HCEC 1CT (cell line): ENCODE measurements around the gene SHROOM3.
A peak's percentile ranks its signal among the peaks of the same experiment; 100 is the strongest.
"Not testable (repeated sequence)": the region's sequence is repeated elsewhere in the genome, so short reads cannot be mapped to it uniquely, and the experiment has no call there.

Experiments used
- DNase-seq: peaks from one replicate; pipeline ENCODE4 v3.0.0-alpha.2; 2017

Gene SHROOM3

DNA sequence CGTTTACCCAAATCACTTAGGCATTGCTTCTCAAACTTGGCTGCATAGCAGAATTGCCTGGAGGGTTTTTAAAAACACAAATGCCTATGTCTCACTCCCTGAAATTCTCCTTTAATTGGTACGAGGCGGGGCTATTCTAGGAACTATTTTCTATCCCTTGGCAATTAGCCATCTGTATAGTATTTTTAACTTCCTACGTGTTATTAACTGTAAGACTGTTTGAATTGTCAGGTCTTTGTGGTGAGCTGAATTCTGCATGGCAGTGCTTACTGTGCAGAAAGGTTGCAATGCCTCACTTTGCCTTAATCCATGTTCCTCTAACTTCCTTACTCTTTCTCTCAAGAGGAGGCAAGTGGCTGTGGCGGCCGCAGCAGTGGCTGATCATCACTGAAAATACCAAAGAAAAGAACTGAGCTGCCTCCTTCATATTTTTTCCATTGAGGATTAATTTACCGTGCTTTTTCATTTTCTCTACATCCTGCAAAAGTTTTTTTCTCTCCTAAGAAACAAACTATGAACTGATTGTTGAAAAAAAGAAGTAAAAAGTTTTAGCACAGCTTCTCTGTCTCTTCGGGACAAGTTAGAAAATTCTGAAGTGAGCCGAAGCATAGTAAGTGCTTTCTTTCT, at the start of gene SHROOM3:
SHROOM3 (plus strand) TSS at position 329 of the 627 bp plus-strand sequence. CDS start 824 bp downstream, outside the sequence.
- DNase-seq, result no peak

DNA sequence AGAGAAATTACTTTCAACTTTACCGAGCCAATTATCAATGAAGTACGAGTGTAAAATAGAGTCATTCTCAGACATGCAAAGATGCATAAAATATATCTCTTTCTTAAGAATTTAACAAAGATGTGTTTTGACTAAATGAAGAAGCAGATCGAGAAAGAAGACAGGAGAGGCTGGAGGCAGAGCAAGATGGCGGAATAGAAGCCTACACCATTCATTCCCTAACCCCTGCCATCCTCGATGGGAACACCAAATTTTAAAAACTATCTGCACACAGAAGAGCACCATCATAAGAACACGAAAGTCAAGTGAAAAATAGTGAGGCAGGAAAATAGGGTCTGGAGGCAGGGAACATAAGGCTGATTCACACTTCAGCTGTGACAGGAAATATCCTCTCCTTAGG, 49.1 kb upstream of the SHROOM3 start:
- DNase-seq, result no peak

DNA sequence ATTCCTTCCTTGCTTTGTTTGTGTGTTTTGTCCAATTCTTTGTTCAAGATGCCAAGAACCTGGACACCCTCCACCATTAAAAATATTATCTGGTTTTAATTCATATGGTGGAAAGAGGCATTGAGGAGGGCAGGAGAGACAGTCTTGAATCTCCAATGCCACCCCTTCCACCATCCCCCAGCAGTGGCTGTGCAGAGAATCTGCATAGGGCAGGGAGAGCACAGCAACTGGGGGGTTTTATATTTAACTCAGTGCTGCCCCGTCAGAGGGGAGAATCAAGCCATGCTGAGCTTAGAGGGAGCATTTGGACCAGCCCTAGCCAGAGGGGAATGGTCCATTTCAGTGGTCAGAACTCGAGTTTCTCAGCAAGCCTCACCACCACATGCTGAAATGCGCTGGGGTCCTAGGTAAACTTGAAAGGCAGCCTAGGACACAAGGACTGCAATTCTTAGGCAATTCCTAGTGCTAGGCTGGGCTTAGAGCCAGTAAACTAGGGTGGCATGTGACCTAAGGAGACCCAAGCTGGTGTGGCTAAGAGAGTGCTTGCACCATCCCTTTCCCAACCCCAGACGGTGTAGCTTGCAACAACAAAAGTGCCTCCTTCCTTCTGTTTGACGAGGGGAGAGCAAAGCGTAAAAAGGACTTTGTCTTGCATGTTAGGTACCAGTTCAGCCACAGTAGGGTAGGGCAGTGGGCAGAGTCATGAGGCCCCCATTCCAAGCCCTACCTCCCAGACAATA, 48.3 kb upstream of the SHROOM3 start:
- DNase-seq, result no peak

DNA sequence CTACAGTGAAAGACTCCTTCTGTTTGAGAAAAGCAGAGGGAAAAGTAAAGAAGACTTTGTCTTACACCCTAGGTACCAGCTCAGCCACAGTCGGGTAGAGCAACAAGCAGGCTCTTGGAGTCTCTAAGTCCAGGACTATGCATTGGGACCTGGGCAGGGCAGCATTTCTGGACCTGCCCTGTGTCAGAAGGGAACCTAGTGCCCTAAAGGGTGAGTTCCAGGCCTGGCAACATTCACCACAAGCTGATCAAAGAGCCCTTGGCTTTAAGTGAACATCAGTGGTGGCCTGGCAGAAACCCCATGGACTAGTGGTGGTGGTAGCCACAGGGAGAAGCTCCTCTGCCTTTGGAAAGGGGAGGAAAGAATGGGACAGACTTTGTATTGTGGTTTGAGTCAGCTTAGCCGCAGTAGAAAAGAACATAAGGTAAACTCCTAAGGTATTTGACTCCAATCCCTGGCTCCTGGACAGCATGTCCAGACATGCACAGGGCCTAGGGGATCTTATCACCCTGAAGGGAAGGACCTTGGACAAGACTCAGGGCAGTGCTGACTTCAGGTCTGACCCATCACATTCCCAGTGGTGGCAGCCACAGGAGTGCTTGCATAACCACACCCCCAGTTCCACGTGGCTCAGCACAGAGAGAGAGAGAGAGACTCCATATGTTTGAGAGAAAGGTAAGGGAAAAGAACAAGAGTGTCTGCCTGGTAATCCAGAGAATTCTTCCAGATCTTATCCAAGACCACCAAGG, 46.7 kb upstream of the SHROOM3 start:
- DNase-seq, result no peak

DNA sequence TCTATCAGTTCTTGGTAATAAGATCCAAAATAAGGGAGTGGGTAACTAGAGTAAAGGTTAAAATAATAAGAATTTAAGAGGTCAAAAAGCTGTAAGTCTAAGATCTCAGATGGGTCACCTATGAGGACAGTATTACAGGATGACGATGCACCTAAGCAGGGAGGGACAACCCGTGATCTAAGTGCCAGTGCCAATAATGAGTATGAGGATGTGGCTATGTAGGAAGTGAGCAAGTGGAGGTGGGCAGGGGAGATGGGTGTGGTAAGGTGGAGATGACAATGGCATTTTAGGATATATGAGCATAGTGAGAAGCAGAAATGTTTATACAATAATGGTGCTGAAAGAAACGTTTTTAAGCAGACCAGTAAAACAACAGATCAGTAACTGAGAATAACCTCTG, 33.4 kb upstream of the SHROOM3 start:
- DNase-seq, result no peak

DNA sequence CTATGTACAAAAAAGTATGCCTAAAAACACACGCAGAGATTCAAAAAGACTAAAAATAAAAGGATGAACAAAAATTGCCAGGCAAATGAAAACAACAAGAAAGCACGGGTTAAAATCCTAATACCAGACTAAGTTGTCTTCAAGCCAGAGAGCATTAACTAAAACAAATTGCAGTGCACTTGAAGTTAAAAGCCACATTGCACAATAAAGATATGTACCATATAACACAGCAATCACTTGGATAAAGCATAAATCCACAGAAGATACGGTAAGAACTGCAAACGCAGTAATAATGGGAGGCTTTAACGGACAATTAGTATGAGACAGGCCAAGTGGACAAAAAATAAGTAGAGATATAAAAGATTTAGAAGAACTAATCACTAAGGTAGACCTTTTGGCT, 28.9 kb upstream of the SHROOM3 start:
- no peak for DNase-seq

DNA sequence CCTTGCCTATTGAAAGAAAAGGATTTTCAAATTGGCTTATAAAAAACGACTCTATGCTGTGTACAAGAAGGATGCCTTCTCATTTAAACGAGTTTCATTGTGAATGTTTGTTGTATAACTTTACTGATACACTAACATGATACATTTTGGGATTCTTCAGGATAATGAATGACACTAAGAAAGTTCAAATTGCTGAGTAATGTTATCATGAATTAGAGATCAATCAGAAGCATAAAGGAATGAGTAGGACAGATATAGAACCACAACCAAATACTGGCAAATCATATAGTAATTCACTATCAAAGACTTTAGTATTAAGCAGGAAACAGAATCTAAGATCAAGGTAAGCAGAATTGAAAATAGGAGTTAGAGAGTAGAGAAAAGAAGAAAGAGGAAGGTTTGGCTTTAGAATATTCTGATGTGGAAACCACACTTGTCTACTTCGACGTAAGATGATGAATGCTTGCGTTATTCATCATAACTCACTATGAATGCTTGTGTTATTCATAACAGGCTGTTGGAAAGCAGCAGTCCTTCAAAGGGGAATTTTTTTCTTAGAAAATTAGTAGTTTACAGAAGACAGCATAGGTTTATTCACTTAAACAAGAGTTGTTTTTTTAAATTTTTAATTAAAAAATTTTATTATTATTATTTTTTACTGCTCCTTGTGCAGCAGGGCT, 27.4 kb upstream of the SHROOM3 start:
- no peak for DNase-seq

DNA sequence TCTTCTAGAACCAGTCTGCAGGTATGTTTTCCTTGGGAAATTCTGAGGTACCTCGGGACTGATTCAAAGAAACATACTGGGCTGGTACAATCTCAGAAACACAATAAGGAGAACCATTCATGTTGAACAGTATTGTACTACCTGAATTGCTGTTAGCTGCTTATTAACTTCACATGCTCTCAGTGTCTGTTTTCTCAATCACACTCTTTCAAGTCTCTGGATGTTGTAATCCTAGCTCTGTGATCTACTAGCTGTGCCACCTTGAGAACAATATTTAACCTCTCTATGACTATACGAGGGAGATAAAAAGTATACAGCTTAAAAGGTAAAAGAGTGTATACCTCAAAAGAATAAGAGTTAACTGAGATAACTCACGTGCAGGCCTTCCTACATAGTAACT, 24.4 kb upstream of the SHROOM3 start:
- no peak for DNase-seq

DNA sequence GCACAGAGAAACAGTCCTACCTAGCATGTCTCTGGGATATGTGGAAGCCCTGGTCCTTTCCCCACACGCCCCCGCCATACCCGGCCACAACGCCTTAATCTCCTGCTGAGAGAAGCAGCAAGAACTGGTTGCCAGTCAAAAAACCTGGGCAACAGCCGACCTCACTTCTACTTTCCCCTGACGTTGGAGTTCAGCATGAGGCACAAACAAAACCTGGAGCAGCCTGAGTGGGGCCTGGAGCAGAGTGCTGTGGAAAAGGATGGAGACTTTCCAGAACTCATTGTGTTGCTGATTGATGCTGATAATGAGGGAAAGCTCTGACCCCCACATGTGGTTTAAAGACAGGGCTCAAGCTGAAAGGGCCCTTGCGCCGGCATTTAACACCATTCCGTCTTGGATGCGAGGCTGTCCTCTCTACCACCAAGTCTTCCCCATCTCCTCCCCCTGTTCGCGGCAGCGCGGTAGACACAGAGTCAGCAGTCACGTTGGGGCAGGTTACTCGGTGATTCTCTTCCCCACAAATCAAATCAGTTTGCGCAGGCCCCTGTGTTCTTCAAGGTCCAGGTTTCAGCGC, 14.8 kb upstream of the SHROOM3 start:
- DNase-seq, result no peak

DNA sequence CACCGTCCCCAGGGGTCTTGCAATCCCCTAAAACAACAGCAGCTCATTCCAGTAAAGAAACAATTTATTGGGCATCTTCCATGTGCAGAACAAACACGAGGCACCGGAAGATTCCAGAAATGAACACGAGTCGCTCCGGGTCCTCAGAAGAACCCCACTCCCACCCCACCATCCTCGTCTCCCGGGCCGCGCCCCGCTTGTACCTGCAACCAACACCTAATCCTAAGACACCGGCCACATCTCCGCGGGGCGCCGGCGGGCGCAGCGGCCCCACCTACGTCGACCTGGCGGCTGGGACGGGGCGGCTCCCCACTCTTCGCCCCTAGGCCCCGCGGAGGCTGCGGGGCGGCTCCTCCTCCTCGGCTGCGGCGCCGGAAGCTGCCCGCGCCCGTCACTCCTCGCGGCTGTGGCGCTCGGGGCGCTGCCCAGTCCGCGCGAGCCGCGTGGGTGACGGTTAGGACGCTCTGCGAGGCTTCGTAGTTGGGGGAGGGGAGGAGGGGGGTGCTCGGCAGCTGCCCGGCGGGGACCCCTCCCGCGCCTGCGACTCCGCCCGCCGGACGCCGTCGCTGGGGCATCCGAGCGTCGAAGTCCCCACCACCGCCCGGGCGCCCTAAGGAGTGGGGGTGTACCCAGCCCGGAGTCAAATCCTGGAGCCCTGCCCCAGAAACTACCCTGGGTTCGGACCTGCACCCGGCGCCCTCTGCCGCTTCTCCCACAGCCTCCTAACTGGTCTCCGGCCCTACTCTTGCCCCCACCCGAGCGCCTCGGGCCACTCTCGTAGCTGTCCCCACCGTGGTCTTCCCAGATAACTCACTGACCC, 14.1 kb upstream of the SHROOM3 start, which contains the start of gene CCDC158:
CCDC158 (minus strand) TSS at position 380 of the 820 bp plus-strand sequence. CDS start 17,934 bp downstream, outside the sequence.
- DNase-seq, result no peak

DNA sequence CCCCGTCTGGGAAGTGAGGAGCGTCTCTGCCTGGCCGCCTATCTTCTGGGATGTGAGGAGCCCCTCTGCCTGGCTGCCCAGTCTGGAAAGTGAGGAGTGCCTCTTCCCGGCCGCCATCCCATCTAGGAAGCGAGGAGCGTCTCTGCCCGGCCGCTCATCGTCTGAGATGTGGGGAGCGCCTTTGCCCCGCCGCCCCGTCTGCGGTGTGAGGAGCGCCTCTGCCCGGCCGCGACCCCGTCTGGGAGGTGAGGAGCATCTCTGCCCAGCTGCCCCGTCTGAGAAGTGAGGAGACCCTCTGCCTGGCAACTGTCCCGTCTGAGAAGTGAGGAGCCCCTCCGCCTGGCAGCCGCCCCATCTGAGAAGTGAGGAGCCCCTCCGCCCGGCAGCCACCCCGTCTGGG, 11.9 kb upstream of the SHROOM3 start:
- DNase-seq, result not testable (repeated sequence)

DNA sequence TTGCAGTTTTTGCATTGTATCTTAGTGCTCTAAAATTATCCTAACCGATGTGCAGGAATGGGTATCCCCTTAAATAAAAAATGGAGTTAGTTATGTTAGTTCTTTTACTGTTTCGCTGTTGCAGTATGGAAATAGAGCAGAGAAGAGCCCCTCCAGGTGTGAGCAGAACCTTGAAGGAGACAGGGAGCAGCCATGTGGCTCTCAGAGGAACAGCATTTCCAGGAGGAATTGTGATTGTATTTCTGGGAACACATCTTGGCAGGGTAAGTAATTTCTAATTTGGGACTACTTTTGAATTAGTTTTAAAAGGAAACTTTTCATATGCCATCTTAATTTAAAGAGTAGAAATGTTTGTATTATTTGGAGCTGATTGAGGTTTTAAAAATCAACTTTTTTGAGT, 8.8 kb upstream of the SHROOM3 start:
- no peak for DNase-seq

DNA sequence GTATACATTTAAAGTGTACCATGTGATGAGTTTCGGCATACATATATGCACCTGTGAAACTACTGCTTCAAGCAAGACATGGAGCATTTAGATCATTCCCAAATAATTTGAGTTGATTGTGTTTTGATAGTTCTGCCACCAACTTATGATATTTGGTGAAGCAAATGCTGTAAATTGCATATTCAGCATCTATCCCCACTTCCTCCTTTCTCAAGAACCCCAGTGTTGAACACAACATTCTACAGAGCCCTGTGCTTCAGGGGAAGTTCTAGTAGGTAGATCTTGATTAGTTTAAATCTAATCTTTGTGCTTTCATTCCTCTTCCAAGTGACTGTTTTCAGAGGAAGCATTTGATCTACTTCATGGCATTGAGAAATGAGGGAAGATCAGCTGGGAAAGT, 5.4 kb upstream of the SHROOM3 start:
- DNase-seq, result no peak

DNA sequence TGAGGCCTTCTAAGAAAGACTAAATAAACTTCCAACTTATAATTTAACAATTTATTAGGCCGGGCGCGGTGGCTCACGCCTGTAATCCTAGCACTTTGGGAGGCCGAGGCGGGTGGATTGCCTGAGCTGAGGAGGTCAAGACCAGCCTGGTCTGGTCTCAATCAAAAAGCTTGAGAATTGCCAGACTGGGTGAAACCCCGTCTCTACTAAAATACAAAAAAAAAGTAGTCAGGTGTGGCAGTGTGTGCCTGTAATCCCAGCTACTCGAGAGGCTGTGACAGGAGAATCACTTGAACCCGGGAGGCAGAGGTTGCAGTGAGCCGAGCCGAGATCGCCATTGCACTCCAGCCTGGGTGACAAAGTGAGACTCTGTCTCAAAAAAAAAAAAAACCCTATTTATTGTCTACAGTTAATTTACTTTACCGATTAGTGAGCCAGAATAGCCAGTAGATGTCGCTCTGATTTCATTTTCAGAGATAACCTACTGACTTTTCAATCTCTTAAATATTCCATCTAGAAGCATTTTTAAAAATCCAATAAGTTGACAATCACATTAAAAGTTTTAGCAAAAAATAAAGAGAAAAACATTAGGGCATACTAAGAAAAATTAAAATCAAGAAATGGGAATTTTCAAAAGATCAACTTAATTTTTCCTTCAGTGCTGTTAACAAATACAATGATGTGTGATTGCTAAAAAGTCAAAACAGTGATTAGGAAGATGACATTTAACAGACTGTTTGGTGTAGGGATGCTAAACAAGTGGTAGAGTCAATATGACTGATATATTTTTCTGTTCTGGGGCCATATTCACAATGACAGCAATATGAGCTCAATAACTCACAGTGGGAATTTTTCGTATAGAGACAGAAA, 4.3 kb upstream of the SHROOM3 start:
- peak; percentile 36 for DNase-seq

DNA sequence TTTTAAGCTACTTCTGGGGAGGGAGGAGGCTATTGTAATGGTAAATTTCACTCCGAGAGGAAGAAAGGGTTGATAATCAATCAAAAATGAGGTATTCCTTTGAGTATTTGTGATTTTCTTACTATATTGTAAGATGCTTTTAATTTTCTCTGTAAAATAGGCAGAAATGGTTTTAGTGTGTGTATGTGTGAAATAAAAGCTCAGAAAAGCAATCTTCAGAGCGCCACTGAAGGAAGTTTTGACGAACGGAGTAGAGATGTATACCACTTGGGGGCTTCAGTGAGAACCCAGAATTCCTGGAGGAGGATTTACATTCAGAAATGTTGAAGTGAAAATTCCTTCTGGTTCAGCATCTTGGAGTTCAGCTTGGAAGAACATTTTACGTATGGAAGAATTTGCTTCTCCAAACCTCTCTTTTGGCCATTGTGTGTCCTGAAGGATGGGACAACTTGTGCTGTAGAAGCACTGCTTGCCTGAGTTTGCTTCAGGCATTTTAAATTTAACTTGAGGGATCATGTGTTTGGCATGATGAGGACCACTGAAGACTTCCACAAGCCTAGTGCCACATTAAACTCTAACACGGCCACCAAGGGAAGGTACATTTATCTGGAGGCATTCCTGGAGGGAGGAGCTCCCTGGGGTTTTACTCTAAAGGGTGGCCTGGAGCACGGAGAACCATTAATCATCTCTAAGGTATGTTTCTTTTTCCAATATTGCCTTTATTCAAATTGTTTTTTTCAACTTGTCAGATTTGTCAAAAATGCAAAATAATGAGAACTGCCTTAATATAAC, 695 bp downstream of the SHROOM3 start:
- no peak for DNase-seq

DNA sequence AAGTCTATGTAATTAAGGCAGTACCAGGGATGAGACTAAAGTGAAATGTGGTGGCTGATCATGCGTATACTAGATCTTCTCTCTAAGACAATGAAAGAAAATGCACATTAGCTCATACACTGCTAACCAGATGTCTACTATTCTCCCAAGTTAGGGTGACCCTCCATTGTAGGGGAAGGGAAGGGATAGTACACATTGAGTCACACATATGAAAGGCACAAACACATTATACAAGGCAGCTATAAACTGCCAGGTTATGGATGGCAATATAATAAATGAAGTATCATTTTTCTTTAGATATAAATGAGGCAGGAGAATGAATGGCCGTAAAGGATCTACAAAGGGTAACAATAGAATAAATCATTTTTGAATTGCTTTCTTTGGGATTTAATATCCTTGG, 4.5 kb downstream of the SHROOM3 start:
- DNase-seq, result no peak

DNA sequence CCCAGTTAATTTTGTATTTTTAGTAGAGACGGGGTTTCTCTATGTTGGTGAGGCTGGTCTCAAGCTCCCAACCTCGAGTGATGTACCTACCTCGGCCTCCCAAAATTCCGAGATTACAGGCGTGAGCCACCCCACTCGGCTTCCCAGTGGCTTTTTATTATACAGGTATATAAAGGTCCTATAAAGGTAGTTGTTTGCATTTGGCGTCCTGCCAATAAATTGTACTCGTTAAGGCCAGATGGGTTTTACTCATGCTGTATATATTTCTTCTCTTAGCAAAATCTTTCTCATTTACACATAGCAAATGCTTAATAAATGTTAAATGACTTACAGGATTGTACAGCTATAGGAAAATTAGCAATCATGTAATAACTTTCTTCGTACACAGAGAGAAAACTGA, 6.9 kb downstream of the SHROOM3 start:
- DNase-seq, result no peak

DNA sequence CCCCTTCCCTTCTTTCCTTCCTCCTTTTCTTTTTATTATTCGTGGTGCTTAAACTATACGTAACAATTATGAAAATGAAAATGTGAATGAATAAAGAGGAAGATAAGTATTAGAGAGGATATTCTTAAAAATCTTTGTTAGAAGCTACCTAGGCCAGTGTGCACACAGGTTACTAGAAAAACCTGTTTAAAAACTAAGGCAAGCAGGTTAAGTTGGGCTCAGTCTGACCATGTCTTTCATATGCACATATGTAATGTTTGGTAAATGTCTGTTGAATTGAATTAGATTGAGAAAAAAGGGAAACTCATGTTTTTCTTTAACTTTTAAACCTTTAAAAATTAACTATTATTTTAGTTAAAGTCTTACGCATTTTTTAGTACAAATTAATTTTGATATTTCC, 7.8 kb downstream of the SHROOM3 start:
- no peak for DNase-seq

DNA sequence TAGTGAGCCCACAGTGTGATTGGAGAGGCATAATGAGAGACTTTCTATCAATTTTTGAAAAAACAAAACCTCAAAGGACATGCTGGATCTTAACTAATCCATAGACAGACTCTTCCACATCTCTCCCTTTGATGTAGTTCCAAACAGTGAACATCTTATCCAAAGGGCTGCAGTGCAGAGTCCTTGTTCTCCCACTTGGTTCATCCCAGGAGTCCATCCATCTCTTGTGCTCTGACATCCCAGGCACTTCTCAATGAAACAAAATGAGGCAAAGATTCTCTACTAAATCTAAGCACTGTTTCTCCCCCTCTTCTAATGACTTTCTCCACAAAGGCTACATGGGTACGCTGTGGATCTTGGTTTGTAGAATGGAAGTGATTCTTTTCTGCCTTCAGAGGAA, 8.3 kb downstream of the SHROOM3 start:
- DNase-seq, result no peak

DNA sequence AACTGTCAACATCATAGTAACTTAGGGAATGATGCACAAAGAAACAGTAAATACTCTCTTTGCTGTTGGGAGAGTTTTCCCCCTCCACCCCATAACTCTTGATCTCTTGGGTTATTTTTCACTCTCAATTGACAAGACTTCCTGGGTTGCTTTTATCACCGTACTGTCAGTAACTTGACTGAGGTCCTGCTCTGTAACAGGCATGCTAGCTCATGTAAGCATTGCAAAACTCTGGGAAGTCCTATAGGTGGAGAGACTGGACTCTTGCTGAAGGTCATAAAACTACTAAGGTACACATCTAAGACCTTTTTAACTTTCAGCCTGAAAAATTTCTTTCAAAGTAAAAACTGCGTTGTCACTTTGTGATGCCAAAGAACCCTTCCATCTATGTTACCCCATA, 10.9 kb downstream of the SHROOM3 start:
- no peak for DNase-seq
